Ishikawa (cell line): ENCODE results near the gene ERBB4.

Experiments
- CEBPB ChIP-seq: IDR thresholded peaks from 2 replicates; pipeline ENCODE4 v1.6.1; 2012
- CREB1 ChIP-seq: IDR thresholded peaks from 2 replicates; pipeline ENCODE4 v1.6.1; 2012; ENCODE audit warnings: low read depth
- EGR1 ChIP-seq: IDR thresholded peaks from 2 replicates; pipeline ENCODE4 v1.6.1; 2012
- EP300 ChIP-seq: IDR thresholded peaks from 2 replicates; pipeline ENCODE4 v1.6.1; 2012; ENCODE audit warnings: borderline replicate concordance
- FOXM1 ChIP-seq: IDR thresholded peaks from 2 replicates; pipeline ENCODE4 v1.6.1; 2012; ENCODE audit warnings: low read depth, borderline replicate concordance
- MAX ChIP-seq: IDR thresholded peaks from 2 replicates; pipeline ENCODE4 v1.6.1; 2012
- NFIC ChIP-seq: IDR thresholded peaks from 2 replicates; pipeline ENCODE4 v1.6.1; 2012
- RAD21 ChIP-seq: IDR thresholded peaks from 2 replicates; pipeline ENCODE4 v1.6.1; 2012; ENCODE audit warnings: low read depth
- REST ChIP-seq: IDR thresholded peaks from 2 replicates; pipeline ENCODE4 v1.6.1; 2012; ENCODE audit warnings: low read depth, mild to moderate bottlenecking
- TAF1 ChIP-seq: IDR thresholded peaks from 2 replicates; pipeline ENCODE4 v1.6.1; 2012; ENCODE audit warnings: low read depth, mild to moderate bottlenecking
- TCF12 ChIP-seq: IDR thresholded peaks from 2 replicates; pipeline ENCODE4 v1.6.1; 2012; ENCODE audit warnings: low read depth
- TEAD4 ChIP-seq: IDR thresholded peaks from 2 replicates; pipeline ENCODE4 v1.6.1; 2012
- USF1 ChIP-seq: IDR thresholded peaks from 2 replicates; pipeline ENCODE4 v1.6.1; 2012
- YY1 ChIP-seq: IDR thresholded peaks from 2 replicates; pipeline ENCODE4 v1.6.1; 2012; ENCODE audit warnings: low read depth
- ZBTB7A ChIP-seq: IDR thresholded peaks from 2 replicates; pipeline ENCODE4 v1.6.1; 2012; ENCODE audit warnings: low read depth

The ERBB4 gene

GRCh38 chr2:211671977-211672376 lies 866.6 kb downstream of the ERBB4 start:
- TF ChIP-seq RAD21 (no peak), TCF12 (no peak), MAX (no peak), REST (no peak), TEAD4 (no peak), CREB1 (no peak), TAF1 (no peak), FOXM1 (no peak), EGR1 (no peak), USF1 (no peak), NFIC (no peak), CEBPB (no peak), ZBTB7A (no peak), EP300 (no peak), YY1 (no peak)

GRCh38 chr2:211665299-211665698 lies 873.3 kb downstream of the ERBB4 start:
- TF ChIP-seq TCF12 (no peak), TAF1 (no peak), USF1 (no peak), YY1 (no peak), CREB1 (no peak), EP300 (no peak), REST (no peak), NFIC (no peak), EGR1 (no peak), TEAD4 (no peak), RAD21 (no peak), FOXM1 (no peak), ZBTB7A (no peak), CEBPB (no peak)

GRCh38 chr2:211664321-211664720 lies 874.3 kb downstream of the ERBB4 start:
- TF ChIP-seq FOXM1 (no peak), REST (no peak), RAD21 (no peak), MAX (no peak), TCF12 (no peak), YY1 (no peak), EP300 (no peak), CREB1 (no peak), USF1 (no peak), ZBTB7A (no peak), NFIC (no peak), TEAD4 (no peak), TAF1 (no peak), CEBPB (no peak)

GRCh38 chr2:211654211-211654780 lies 884.3 kb downstream of the ERBB4 start:
- no peak for TF ChIP-seq CEBPB
- no peak for TF ChIP-seq EGR1
